Epithelial cell of alveolus of lung (primary cell): ENCODE data around the gene GPR119. TPM values are rescaled to one million over a fixed set of nuclear protein-coding genes. Genes with fewer than 3 reads are reported as not detected.

Source experiments
- total RNA-seq: library from RNA; depleted of rRNA; stranded (reverse); fragments of >200 nt; gene quantifications from 2 replicates; pipeline ENCODE4 v1.2.1, GENCODE V29; 2015

GPR119 gene
- not detected in 2 replicates for total RNA-seq

DNA sequence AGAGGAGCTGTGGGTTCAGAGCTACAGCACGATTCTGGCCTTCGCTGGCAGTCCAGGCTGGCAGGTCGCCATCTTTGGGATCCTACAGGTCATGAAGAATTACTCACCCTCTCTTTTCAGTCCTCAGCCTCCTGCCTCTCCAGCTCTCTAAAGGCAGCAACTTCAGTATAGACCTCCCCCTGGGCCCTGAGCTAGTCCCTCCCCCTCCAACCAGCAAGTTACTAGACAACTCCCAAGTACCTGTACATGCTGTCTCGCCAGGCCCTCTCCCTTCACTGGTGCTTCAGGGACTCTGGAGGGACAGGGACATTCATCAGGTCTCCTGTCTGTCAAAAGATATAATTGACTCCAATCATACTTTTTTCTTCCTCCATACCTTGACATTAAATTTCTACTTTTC is at the start of gene GPR119:
TSS of gene GPR119 (minus strand) at position 155 of the 400 bp plus-strand sequence. CDS start 227 bp downstream, outside the sequence.

DNA sequence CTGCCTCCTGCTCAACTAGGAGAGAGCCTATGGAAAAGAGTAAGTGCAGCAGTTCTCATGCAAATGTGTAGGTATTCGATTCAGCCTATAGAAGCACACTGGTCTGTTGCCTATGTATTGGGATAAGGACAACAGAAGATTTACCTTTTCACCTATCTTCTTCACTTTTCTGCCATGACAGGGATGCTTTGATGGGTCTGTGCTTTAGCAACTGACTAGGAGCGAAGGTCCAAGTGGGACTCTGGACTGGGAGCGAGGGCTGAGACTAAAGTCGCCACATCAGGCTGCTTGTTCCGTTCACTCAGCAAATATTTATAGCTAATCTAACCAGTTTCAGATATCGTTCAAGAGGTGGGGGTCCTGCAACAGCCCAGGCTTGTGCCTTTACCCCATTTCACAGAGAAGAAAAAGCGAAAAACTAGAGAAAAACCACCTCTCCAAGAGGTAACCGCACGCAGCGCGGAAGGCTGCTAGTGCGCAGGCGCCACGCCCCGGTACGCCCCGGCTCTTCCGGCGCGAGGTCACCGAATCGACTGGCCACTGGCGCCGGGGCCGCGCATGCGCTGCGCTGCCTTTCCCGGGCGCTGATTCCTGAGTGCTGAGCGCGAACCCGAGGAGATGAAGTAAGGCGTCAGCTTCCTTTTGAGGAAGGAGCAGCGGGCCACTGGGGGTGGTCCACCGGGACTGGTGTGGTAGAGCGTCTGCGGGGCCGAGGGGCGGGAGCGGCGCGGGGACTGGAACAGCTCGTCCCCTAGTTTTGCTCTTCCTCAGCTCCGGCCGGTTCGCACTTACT is 16.1 kb upstream of the GPR119 start, which contains the start of gene RBMX2:
TSS of gene RBMX2 (plus strand) at position 573 of the 793 bp plus-strand sequence. CDS start at position 619, 46 bp downstream.

GRCh38 chrX:130339408-130340222 is 45.9 kb downstream of the GPR119 start, which contains the start of gene SLC25A14:
Gene SLC25A14 (plus strand): TSS chrX:130339919. CDS start chrX:130340279, 360 bp downstream.

Other genes starting within 250 kb of the GPR119 start
- 14.6 and 18.3 TPM in 2 replicates for gene AIFM1, start 219.8 kb downstream of the GPR119 start, total RNA-seq
- gene RAB33A, start 213.7 kb downstream of the GPR119 start, total RNA-seq = 4.8 TPM in 1 of 2 replicates, not detected in the other
- gene ZNF280C, start 116.8 kb downstream of the GPR119 start, total RNA-seq = 4.5 and 8.3 TPM in 2 replicates
- gene SLC25A14, start 45.8 kb downstream of the GPR119 start, total RNA-seq = 8.1 and 18.0 TPM in 2 replicates
- 14.5 and 30.9 TPM in 2 replicates for gene RBMX2, start 16.3 kb upstream of the GPR119 start, total RNA-seq